Retinal pigment epithelial cell (primary cell): ENCODE measurements around the gene SNF8.

Experiments
- DNase-seq: peaks from one replicate; pipeline ENCODE4 v3.0.0-alpha.2; 2010; ENCODE audit warnings: low read depth
- H3K4me3 ChIP-seq: 2 replicates; pipeline ENCODE4 v1.5.1; 2011; ENCODE audit warnings: mild to moderate bottlenecking, low read length, control low read depth, moderate library complexity
- CTCF ChIP-seq: conservative IDR thresholded peaks from 2 replicates; pipeline ENCODE4 v1.5.1; 2011; ENCODE audit warnings: low read depth, low read length, control low read depth, inconsistent platforms

The SNF8 gene

GRCh38 chr17:48915459-48916282 is 29.0 kb downstream of the SNF8 start:
- TF ChIP-seq CTCF = no peak
- DNase-seq = peak; percentile 61
- no peak overlapping the region for H3K4me3 ChIP-seq

DNA sequence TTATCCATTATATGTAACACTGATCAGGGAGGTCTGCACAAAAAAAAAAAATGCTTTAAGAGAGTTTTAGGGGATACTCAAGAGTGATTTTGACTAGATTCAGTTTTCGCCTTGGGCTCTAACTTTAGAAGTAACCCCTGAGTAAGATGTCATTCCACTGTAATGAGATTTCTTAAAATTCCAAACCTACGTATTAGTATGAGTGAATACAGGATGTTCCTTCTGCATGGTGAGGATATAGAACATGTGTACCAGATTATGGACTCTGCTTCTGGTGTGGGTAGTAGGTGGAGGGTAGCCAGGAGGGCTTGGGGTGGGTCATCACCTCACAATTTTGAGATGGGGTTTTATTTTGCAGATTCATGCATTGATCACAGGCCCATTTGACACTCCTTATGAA is 32.2 kb downstream of the SNF8 start:
- TF ChIP-seq CTCF = no peak

GRCh38 chr17:48910370-48910769 is 34.3 kb downstream of the SNF8 start:
- H3K4me3 ChIP-seq = peak overlapping the region; percentile 57
- DNase-seq = no peak
- no peak for TF ChIP-seq CTCF

More for the DNA sequence above, 32.2 kb downstream of the SNF8 start:
- no peak overlapping the region for H3K4me3 ChIP-seq
- DNase-seq = no peak

DNA sequence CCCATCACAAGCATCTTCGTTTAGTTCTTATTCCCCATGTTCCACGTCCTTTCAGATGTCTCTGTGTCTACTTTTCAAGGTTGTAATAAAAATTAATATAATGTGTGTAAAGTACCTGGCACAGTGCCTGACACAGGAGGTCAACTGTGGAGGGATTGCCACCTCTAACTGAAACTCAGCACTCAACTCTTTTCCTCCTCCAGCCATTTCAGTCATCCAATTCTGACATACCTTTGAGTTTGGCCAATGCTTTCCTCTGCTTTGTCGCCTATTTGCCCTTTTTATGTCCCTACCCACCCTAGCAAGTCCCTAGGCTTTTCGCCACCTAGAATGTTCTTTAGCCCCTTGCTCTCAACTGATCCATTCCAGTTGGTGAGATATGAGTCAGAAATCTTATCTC is 34.9 kb downstream of the SNF8 start:
- peak overlapping the region; percentile 57 for H3K4me3 ChIP-seq
- no peak for TF ChIP-seq CTCF
- no peak for DNase-seq

GRCh38 chr17:48908853-48909394 is 35.7 kb downstream of the SNF8 start:
- peak; percentile 66 for DNase-seq
- H3K4me3 ChIP-seq = peak overlapping the region; percentile 57
- no peak for TF ChIP-seq CTCF

- peak; percentile 80 for DNase-seq
- peak within 1 kb of the TSS; percentile 57 for H3K4me3 ChIP-seq
- TF ChIP-seq CTCF = no peak
Measured at GRCh38 chr17:48908047-48908843, 36.4 kb downstream of the SNF8 start, which contains the start of gene UBE2Z. TSS of gene UBE2Z (plus strand) at chr17:48908407. CDS start at chr17:48908504, 97 bp downstream.

GRCh38 chr17:48907713-48908046 is 37.0 kb downstream of the SNF8 start:
- TF ChIP-seq CTCF = no peak
- peak; percentile 46 for DNase-seq
- peak overlapping the region; percentile 57 for H3K4me3 ChIP-seq
